Right atrium auricular region (tissue), 2 donors: ENCODE results near the gene GOLGA8B. TPM values are rescaled to one million over a fixed set of nuclear protein-coding genes. Genes with fewer than 3 reads are reported as not detected.

Experiments
- DNase-seq: peaks from one replicate; pipeline ENCODE4 v3.0.0-alpha.2; 2019; ENCODE audit warnings: low spot score
- H3K27ac ChIP-seq, 2 donors: fragments of 200-600 bp; sonication (generic); 1 replicate in 1 of 2; 2 replicates in 1 of 2; pipeline ENCODE4 v1.5.1; 2016 to 2019
- H3K27me3 ChIP-seq, 2 donors: fragments of 200-600 bp; sonication (generic); one replicate each; pipeline versions ENCODE4 v1.5.1 to v1.6.0; 2017 to 2019
- H3K36me3 ChIP-seq: fragments of 200-600 bp; sonication (generic); one replicate; pipeline ENCODE4 v1.5.1; 2016
- H3K4me1 ChIP-seq, 2 donors: fragments of 200-600 bp; sonication (generic); one replicate each; pipeline versions ENCODE4 v1.5.1 to v1.6.0; 2017 to 2019
- H3K4me3 ChIP-seq, 2 donors: fragments of 200-600 bp; sonication (generic); 1 replicate in 1 of 2; 2 replicates in 1 of 2; pipeline ENCODE4 v1.5.1; 2017 to 2019; ENCODE audit warnings: mild to moderate bottlenecking in 1 of 2, moderate library complexity in 1 of 2
- H3K9me3 ChIP-seq, 2 donors: fragments of 200-600 bp; sonication (generic); one replicate each; pipeline ENCODE4 v1.5.1; 2019
- CTCF ChIP-seq, 2 donors: fragments of 200-600 bp; sonication (generic); IDR thresholded peaks; one replicate each; pipeline ENCODE4 v1.5.1; 2019; ENCODE audit warnings: antibody characterized with exemption in 2 of 2
- total RNA-seq, 2 donors: library from RNA; depleted of rRNA; stranded (reverse); fragments of >200 nt; gene quantifications; one replicate each; pipeline ENCODE4 v1.1.0, GENCODE V29; 2016

GOLGA8B gene
- total RNA-seq, 2 donors from 2014 or later = 10.3 to 24.6 TPM

- Histone ChIP-seq H3K27me3 (no peaks in the 10 kb centered on the region), H3K36me3 (no peaks in the 10 kb centered on the region), H3K9me3 (no peaks in the 10 kb centered on the region), H3K27ac (no peak overlapping the region), H3K4me3 (no peak overlapping the region), H3K4me1 (peaks cover 0 to 4% of the 10 kb centered on the region in 2 donors)
- no peak for DNase-seq
- TF ChIP-seq CTCF (IDR thresholded peaks at IDR 0.05) = no peak
These were observed 29.9 kb upstream of the GOLGA8B start for GRCh38 chr15:34613301-34613700.

DNA sequence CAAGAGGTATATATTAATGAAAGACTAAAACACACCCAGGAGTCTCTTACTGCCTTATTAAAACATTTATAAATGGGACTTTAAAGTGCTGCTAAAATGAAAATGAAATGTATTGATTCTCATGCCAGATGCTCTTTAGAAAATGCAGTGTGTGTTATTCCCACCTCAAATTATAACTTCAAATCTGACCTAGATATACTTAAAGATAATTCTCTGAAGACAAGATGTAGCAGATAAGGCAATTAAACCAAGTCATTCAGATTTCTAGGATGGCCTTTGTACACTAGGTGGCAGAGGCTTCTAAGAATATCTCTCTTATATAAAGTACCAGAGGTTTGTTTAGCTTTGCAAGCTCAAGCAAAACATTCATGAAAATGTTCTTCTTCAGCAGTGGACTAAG lies 26.9 kb upstream of the GOLGA8B start:
- Histone ChIP-seq H3K9me3 (no peaks in the 10 kb centered on the region), H3K4me1 (peaks cover 0 to 4% of the 10 kb centered on the region in 2 donors), H3K27ac (no peak overlapping the region), H3K4me3 (no peak overlapping the region), H3K36me3 (no peaks in the 10 kb centered on the region), H3K27me3 (no peaks in the 10 kb centered on the region)
- peak in 1 of 2 donors; percentile 46 for TF ChIP-seq CTCF (IDR thresholded peaks at IDR 0.05)
- DNase-seq = no peak

DNA sequence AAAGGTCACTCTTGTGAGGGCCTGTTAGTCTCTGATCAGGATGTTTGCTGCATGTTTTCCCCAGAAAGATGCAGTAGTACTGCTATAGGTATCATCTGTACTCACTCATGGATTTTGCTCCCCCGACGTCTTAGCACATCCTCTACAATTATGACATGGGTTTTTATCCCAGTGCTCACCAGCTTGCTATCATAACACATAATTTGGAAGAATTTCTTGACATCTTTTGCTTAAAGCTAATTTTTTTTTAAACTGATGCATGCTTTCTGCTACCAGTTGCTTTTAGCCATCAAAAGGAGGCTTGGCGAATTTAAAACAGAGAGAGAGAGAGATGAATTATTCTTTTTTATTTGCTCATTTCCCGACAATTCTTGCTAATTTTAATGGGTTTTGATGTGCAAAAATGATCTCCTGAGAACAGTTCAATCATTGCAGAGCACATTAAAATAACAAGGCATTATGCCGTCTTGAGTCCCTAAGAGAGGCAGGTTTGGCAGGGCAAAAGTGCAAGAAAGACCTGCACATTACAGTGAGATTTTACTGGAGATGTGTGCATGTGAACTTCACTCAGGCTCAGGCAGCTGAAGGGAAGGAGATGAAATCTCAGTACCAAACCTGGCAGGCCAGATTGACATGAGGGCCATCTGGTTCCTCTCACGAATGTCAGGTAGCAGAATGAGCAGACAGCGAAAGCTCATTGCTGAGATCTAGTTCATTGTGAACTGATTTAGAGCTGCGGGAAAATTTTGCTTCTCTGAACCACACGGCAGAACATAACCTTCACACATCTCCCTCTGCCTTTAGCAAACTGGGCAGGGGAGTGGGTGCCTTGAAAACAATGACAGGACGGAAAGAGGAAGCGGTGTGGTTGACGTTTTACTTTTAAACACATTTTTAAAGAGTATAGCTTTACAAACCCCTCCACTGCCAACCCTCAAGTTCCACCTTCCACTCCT lies 25.9 kb upstream of the GOLGA8B start:
- no peaks in the 10 kb centered on the region for H3K9me3 ChIP-seq
- H3K36me3 ChIP-seq = no peaks in the 10 kb centered on the region
- H3K4me1 ChIP-seq = peaks cover 0 to 4% of the 10 kb centered on the region in 2 donors
- no peak for TF ChIP-seq CTCF (IDR thresholded peaks at IDR 0.05)
- H3K27ac ChIP-seq = no peak overlapping the region
- no peak for DNase-seq
- H3K4me3 ChIP-seq = no peak overlapping the region
- no peaks in the 10 kb centered on the region for H3K27me3 ChIP-seq

- H3K4me3 ChIP-seq = no peak overlapping the region
- no peak for TF ChIP-seq CTCF (IDR thresholded peaks at IDR 0.05)
- DNase-seq = no peak
- peaks cover 0 to 4% of the 10 kb centered on the region in 2 donors for H3K4me1 ChIP-seq
- no peaks in the 10 kb centered on the region for H3K36me3 ChIP-seq
- no peaks in the 10 kb centered on the region for H3K9me3 ChIP-seq
- no peaks in the 10 kb centered on the region for H3K27me3 ChIP-seq
- no peak overlapping the region for H3K27ac ChIP-seq
These were observed 25.1 kb upstream of the GOLGA8B start for GRCh38 chr15:34608517-34608916.

- Histone ChIP-seq H3K27me3 (no peaks in the 10 kb centered on the region), H3K4me1 (peaks cover 0 to 4% of the 10 kb centered on the region in 2 donors), H3K4me3 (no peak overlapping the region), H3K27ac (no peak overlapping the region), H3K36me3 (no peaks in the 10 kb centered on the region), H3K9me3 (no peaks in the 10 kb centered on the region)
- DNase-seq = no peak
- TF ChIP-seq CTCF (IDR thresholded peaks at IDR 0.05) = no peak
These were observed 24.4 kb upstream of the GOLGA8B start for GRCh38 chr15:34607832-34608231.
